Natural killer cell (primary cell): ENCODE measurements around the gene C1orf185. TPM values are rescaled to one million over a fixed set of nuclear protein-coding genes. Genes with fewer than 3 reads are reported as not detected.
"Not testable (repeated sequence)": the region's sequence is repeated elsewhere in the genome, so short reads cannot be mapped to it uniquely, and the experiment has no call there.

Source experiments
- ATAC-seq, 3 donors: fragments of 150-1000 bp in 2 of 3; fragments of 200-7000 bp in 1 of 3; cut with Tn5 transposase; 1 replicate in 1 of 3; 2 replicates in 2 of 3; pipeline ENCODE4 v1.10.0; 2021; ENCODE audit warnings: mild to moderate bottlenecking in 2 of 3, moderate library complexity in 2 of 3
- DNase-seq, 2 donors: peaks; one replicate each; pipeline versions ENCODE4 v3.0.0 to v3.0.0-alpha.2; 2013 to 2021; ENCODE audit warnings: mixed read lengths in 1 of 2
- H3K27ac ChIP-seq: one replicate; pipeline ENCODE4 v1.5.1; 2013; ENCODE audit warnings: mild to moderate bottlenecking, low read length
- H3K27me3 ChIP-seq: one replicate; pipeline ENCODE4 v1.6.1; 2013; ENCODE audit warnings: low read length; ENCODE audit not compliant: control insufficient read depth, insufficient read depth
- H3K36me3 ChIP-seq: one replicate; pipeline ENCODE4 v1.6.1; 2013; ENCODE audit warnings: low read length; ENCODE audit not compliant: control insufficient read depth, insufficient read depth
- H3K4me1 ChIP-seq: one replicate; pipeline ENCODE4 v1.6.1; 2013; ENCODE audit warnings: low read length; ENCODE audit not compliant: control insufficient read depth, insufficient read depth
- H3K4me3 ChIP-seq: one replicate; pipeline ENCODE4 v1.5.1; 2013; ENCODE audit warnings: low read length
- H3K9me3 ChIP-seq: one replicate; pipeline ENCODE4 v1.6.1; 2013; ENCODE audit warnings: low read length; ENCODE audit not compliant: control insufficient read depth, insufficient read depth
- H3K27ac Mint-ChIP-seq, 2 donors: one replicate each; pipeline ENCODE4 v1.8.0; 2022; ENCODE audit warnings: mild to moderate bottlenecking in 2 of 2, mixed read lengths in 2 of 2, moderate library complexity in 1 of 2
- H3K27me3 Mint-ChIP-seq, 2 donors: one replicate each; pipeline ENCODE4 v1.8.0; 2022; ENCODE audit warnings: low read depth in 2 of 2, mixed read lengths in 2 of 2
- H3K36me3 Mint-ChIP-seq: one replicate; pipeline ENCODE4 v1.8.0; 2022; ENCODE audit warnings: mixed read lengths
- H3K4me1 Mint-ChIP-seq, 2 donors: one replicate each; pipeline ENCODE4 v1.8.0; 2022; ENCODE audit warnings: mixed read lengths in 2 of 2
- H3K4me3 Mint-ChIP-seq: one replicate; pipeline ENCODE4 v1.8.0; 2022; ENCODE audit warnings: mild to moderate bottlenecking, moderate library complexity, mixed read lengths
- H3K9me3 Mint-ChIP-seq, 2 donors: one replicate each; pipeline ENCODE4 v1.8.0; 2022; ENCODE audit warnings: mixed read lengths in 2 of 2
- WGBS: methylation state at CpG from one replicate; pipeline ENCODE4 v1.1.7; 2013; ENCODE audit warnings: missing lambda C conversion rate; ENCODE audit not compliant: insufficient coverage; 5-methylcytosine and 5-hydroxymethylcytosine counted together
- intact Hi-C: fragments of 100-400 bp; cut with micrococcal nuclease; formaldehyde crosslinking; loops from one replicate; pipeline ENCODE4 v1.14.2; 2022
- total RNA-seq, 4 donors: library from RNA; stranded (reverse); fragments of 120-200 nt in 1 of 4; gene quantifications; one replicate each; pipeline versions ENCODE4 v1.2.3 to v1.2.4, GENCODE V29; 2013 to 2022
- TF ChIP-seq, protein P1 (sequence below): fragments of 200-600 bp; IDR thresholded peaks from one replicate; pipeline ENCODE4 v1.8.0; 2022; ENCODE audit warnings: antibody characterized with exemption

The C1orf185 gene
- total RNA-seq, 3 donors from 2014 or later (not counting 1 experiment from before 2014, with no cell fraction given), result not detected

- Histone ChIP-seq H3K36me3 (no peaks in the 10 kb centered on the region), H3K9me3 (peaks cover 4% of the 10 kb centered on the region), H3K4me3 (no peak overlapping the region), H3K27me3 (no peaks in the 10 kb centered on the region), H3K27ac (no peak overlapping the region), H3K4me1 (no peaks in the 10 kb centered on the region)
- TF ChIP-seq, protein P1, sequence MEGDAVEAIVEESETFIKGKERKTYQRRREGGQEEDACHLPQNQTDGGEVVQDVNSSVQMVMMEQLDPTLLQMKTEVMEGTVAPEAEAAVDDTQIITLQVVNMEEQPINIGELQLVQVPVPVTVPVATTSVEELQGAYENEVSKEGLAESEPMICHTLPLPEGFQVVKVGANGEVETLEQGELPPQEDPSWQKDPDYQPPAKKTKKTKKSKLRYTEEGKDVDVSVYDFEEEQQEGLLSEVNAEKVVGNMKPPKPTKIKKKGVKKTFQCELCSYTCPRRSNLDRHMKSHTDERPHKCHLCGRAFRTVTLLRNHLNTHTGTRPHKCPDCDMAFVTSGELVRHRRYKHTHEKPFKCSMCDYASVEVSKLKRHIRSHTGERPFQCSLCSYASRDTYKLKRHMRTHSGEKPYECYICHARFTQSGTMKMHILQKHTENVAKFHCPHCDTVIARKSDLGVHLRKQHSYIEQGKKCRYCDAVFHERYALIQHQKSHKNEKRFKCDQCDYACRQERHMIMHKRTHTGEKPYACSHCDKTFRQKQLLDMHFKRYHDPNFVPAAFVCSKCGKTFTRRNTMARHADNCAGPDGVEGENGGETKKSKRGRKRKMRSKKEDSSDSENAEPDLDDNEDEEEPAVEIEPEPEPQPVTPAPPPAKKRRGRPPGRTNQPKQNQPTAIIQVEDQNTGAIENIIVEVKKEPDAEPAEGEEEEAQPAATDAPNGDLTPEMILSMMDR, result no peak
- peaks cover 8% of the 10 kb centered on the region for H3K36me3 Mint-ChIP-seq
- ATAC-seq (no peak), DNase-seq (no peak)
- no peak overlapping the region for H3K4me3 Mint-ChIP-seq
- intact Hi-C loops, result no loop called here
- H3K27ac Mint-ChIP-seq, result no peak overlapping the region
- WGBS, result 100% methylated on average over 1 of the region's 1 CpG
- H3K9me3 Mint-ChIP-seq, result peaks cover 3 to 4% of the 10 kb centered on the region in 2 donors
- H3K27me3 Mint-ChIP-seq, result peaks cover 3 to 16% of the 10 kb centered on the region in 2 donors
- peaks cover 0 to 5% of the 10 kb centered on the region in 2 donors for H3K4me1 Mint-ChIP-seq
These were observed 52.7 kb downstream of the C1orf185 start for GRCh38 chr1:51154776-51155175.

GRCh38 chr1:51156752-51157151, 54.7 kb downstream of the C1orf185 start:
- Mint-ChIP-seq H3K36me3 (peaks cover 8% of the 10 kb centered on the region), H3K27ac (no peak overlapping the region), H3K27me3 (peaks cover 6 to 21% of the 10 kb centered on the region in 2 donors), H3K9me3 (peaks cover 3 to 4% of the 10 kb centered on the region in 2 donors), H3K4me3 (no peak overlapping the region), H3K4me1 (peaks cover 0 to 5% of the 10 kb centered on the region in 2 donors)
- Histone ChIP-seq H3K27me3 (no peaks in the 10 kb centered on the region), H3K9me3 (peaks cover 4% of the 10 kb centered on the region), H3K36me3 (no peaks in the 10 kb centered on the region), H3K4me1 (no peaks in the 10 kb centered on the region), H3K27ac (no peak overlapping the region), H3K4me3 (no peak overlapping the region)
- intact Hi-C loops, result no loop called here
- ATAC-seq, result no peak
- no peak for DNase-seq
- TF ChIP-seq, protein P1, result no peak
- WGBS, result no CpG with 5 or more reads among the region's 1 CpG

GRCh38 chr1:51157395-51157794, 55.4 kb downstream of the C1orf185 start:
- no peaks in the 10 kb centered on the region for H3K4me1 ChIP-seq
- no peaks in the 10 kb centered on the region for H3K27me3 ChIP-seq
- no peaks in the 10 kb centered on the region for H3K36me3 ChIP-seq
- 84% methylated on average over 3 of the region's 4 CpGs for WGBS
- Mint-ChIP-seq H3K4me3 (no peak overlapping the region), H3K9me3 (peaks cover 3 to 4% of the 10 kb centered on the region in 2 donors), H3K36me3 (peaks cover 8% of the 10 kb centered on the region), H3K4me1 (peaks cover 0 to 5% of the 10 kb centered on the region in 2 donors), H3K27ac (no peak overlapping the region), H3K27me3 (peaks cover 6 to 21% of the 10 kb centered on the region in 2 donors)
- TF ChIP-seq, protein P1, result no peak
- DNase-seq (no peak), ATAC-seq (no peak)
- intact Hi-C loops, result no loop called here
- no peak overlapping the region for H3K4me3 ChIP-seq
- no peak overlapping the region for H3K27ac ChIP-seq
- H3K9me3 ChIP-seq, result peaks cover 4% of the 10 kb centered on the region

DNA sequence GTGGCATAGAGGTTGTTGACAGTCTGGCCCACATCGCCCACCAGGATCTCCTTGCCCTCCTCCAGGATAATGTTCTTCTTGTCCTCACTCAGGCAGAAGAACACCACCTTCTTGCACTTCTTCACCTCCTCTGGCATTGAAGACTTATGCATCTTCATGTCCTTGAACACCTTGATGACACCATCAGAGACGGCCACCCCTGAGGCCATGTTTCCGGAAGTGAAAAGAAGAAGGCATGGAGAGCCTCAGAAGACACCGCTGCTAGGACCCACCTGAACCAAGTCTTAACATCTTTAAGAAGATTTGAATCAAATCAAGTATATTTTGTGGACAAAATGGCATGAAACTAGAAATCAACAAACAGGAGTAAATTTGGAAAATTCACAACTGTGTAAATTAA, 56.2 kb downstream of the C1orf185 start:
- no peak overlapping the region for H3K4me3 ChIP-seq
- 100% methylated on average over 3 of the region's 4 CpGs for WGBS
- peaks cover 8% of the 10 kb centered on the region for H3K36me3 Mint-ChIP-seq
- H3K36me3 ChIP-seq, result no peaks in the 10 kb centered on the region
- no peaks in the 10 kb centered on the region for H3K27me3 ChIP-seq
- no peak for ATAC-seq
- no peaks in the 10 kb centered on the region for H3K4me1 ChIP-seq
- DNase-seq, result no peak
- intact Hi-C loops, result no loop called here
- peaks cover 3 to 4% of the 10 kb centered on the region in 2 donors for H3K9me3 Mint-ChIP-seq
- H3K4me3 Mint-ChIP-seq, result no peak overlapping the region
- H3K9me3 ChIP-seq, result peaks cover 4% of the 10 kb centered on the region
- no peak overlapping the region for H3K27ac Mint-ChIP-seq
- H3K27me3 Mint-ChIP-seq, result peaks cover 6 to 21% of the 10 kb centered on the region in 2 donors
- TF ChIP-seq, protein P1, result no peak
- H3K4me1 Mint-ChIP-seq, result peaks cover 0 to 5% of the 10 kb centered on the region in 2 donors
- no peak overlapping the region for H3K27ac ChIP-seq

DNA sequence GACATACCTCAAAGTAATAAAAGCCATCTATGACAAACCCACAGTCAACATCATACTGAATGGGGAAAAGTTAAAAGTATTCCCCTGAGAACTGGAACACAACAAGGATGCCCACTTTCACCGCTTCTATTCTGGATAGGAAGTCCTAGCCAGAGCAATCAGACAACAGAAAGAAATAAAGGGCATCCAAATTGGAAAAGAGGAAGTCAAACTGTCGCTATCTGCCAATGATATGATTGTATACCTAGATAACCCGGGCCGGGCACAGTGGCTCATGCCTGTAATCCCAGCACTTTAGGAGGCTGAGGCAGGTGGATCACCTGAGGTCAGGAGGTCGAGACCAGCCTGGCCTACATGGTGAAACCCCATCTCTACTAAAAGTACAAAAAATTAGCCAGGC, 60.5 kb downstream of the C1orf185 start:
- DNase-seq, H3K4me3 ChIP-seq, H3K9me3 Mint-ChIP-seq, ATAC-seq, H3K27ac ChIP-seq, H3K4me1 Mint-ChIP-seq, H3K4me1 ChIP-seq, intact Hi-C loops, H3K27me3 ChIP-seq, H3K9me3 ChIP-seq, H3K36me3 Mint-ChIP-seq, H3K4me3 Mint-ChIP-seq, H3K27ac Mint-ChIP-seq, H3K36me3 ChIP-seq: not testable (repeated sequence)
- 80% methylated on average over 5 of the region's 5 CpGs for WGBS
- peaks cover 6 to 21% of the 10 kb centered on the region in 2 donors for H3K27me3 Mint-ChIP-seq
